Measurements from ENCODE around the gene L3MBTL4.

DNA sequence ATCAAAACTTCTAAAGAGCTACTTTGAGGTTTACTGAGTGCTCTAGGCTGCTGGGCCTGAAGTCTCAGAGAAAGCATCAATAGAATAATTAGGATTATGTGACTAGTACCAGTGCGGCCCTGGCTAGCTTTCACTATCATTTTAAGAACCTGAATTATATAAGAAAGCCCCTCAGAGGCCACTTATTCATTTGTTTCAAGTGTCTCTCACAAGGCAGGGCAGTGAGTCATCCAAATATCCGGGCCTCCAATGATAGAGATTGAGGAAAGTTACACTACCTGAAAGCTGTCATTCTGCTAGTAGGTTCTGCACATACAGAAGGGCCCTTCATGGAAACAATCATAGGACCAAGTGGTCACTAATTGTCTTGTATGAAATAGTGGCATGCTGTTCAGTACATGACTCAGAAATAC, 193.1 kb downstream of the L3MBTL4 start:
- TF ChIP-seq EZH2 (IDR thresholded peaks at IDR 0.05; ENCODE audit: borderline replicate concordance, low read depth, low read length, poor library complexity, severe bottlenecking) = no peak
- TF ChIP-seq, protein P1, sequence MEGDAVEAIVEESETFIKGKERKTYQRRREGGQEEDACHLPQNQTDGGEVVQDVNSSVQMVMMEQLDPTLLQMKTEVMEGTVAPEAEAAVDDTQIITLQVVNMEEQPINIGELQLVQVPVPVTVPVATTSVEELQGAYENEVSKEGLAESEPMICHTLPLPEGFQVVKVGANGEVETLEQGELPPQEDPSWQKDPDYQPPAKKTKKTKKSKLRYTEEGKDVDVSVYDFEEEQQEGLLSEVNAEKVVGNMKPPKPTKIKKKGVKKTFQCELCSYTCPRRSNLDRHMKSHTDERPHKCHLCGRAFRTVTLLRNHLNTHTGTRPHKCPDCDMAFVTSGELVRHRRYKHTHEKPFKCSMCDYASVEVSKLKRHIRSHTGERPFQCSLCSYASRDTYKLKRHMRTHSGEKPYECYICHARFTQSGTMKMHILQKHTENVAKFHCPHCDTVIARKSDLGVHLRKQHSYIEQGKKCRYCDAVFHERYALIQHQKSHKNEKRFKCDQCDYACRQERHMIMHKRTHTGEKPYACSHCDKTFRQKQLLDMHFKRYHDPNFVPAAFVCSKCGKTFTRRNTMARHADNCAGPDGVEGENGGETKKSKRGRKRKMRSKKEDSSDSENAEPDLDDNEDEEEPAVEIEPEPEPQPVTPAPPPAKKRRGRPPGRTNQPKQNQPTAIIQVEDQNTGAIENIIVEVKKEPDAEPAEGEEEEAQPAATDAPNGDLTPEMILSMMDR (conservative IDR thresholded peaks at IDR 0.05; ENCODE audit: low read depth, low read length) = no peak
